ENCODE data around the gene SMIM7. TPM values are rescaled to one million over a fixed set of nuclear protein-coding genes. Genes with fewer than 3 reads are reported as not detected.
"Not testable (repeated sequence)": the region's sequence is repeated elsewhere in the genome, so short reads cannot be mapped to it uniquely, and the experiment has no call there.

The SMIM7 gene
- total RNA-seq, 1 donor from 2014 or later: 65.3 TPM

- Histone ChIP-seq H3F3A (ENCODE audit: low read depth) (no peaks in the 10 kb centered on the region), H3K4me3 (no peak overlapping the region), H3K27ac (no peak overlapping the region), H3K36me3 (no peaks in the 10 kb centered on the region), H2AFZ (replicated peaks) (no peak overlapping the region), H4K20me1 (ENCODE audit: low read depth) (no peaks in the 10 kb centered on the region), H3K27me3 (no peaks in the 10 kb centered on the region), H3K9ac (no peak overlapping the region), H3K79me2 (ENCODE audit: low read depth) (no peaks in the 10 kb centered on the region), H3K4me2 (no peak overlapping the region), H3K4me1 (no peaks in the 10 kb centered on the region), H3K9me3 (ENCODE audit: low read depth) (no peaks in the 10 kb centered on the region)
- no peak overlapping the region for H3K4me3 Mint-ChIP-seq
- no peak overlapping the region for H3K27ac Mint-ChIP-seq
- no peaks in the 10 kb centered on the region for H3K4me1 Mint-ChIP-seq
- no peaks in the 10 kb centered on the region for H3K36me3 Mint-ChIP-seq
- DNase-seq (ENCODE audit: low spot score): no peak
- peaks cover 4% of the 10 kb centered on the region for H3K27me3 Mint-ChIP-seq (ENCODE audit: insufficient read depth, low read depth)
- H3K9me3 Mint-ChIP-seq: no peaks in the 10 kb centered on the region
- TF ChIP-seq CTCF (IDR thresholded peaks at IDR 0.05) (no peak), EZH2phosphoT487 (IDR thresholded peaks at IDR 0.05) (no peak)
Measured at GRCh38 chr19:16671652-16672274, 11.8 kb upstream of the SMIM7 start.

GRCh38 chr19:16670291-16670690 is 10.3 kb upstream of the SMIM7 start:
- TF ChIP-seq EZH2phosphoT487 (IDR thresholded peaks at IDR 0.05): no peak
- TF ChIP-seq CTCF (IDR thresholded peaks at IDR 0.05): no peak
- TF ChIP-seq EZH2 (IDR thresholded peaks at IDR 0.05): no peak
- H3K4me1 ChIP-seq: no peaks in the 10 kb centered on the region
- DNase-seq (ENCODE audit: low spot score): no peak

GRCh38 chr19:16668702-16669101 is 8.8 kb upstream of the SMIM7 start:
- H3K4me3 ChIP-seq; H3K27ac ChIP-seq; H3K9ac ChIP-seq; H3K9me3 ChIP-seq (ENCODE audit: low read depth); H3K4me3 Mint-ChIP-seq; H3K27ac Mint-ChIP-seq; H3K4me1 ChIP-seq; H3K4me2 ChIP-seq; H3K36me3 ChIP-seq; H4K20me1 ChIP-seq (ENCODE audit: low read depth); H3K4me1 Mint-ChIP-seq; H3K9me3 Mint-ChIP-seq; DNase-seq (ENCODE audit: low spot score); H3K27me3 Mint-ChIP-seq (ENCODE audit: insufficient read depth, low read depth); H3K27me3 ChIP-seq; H3K36me3 Mint-ChIP-seq; H3F3A ChIP-seq (ENCODE audit: low read depth); H3K79me2 ChIP-seq (ENCODE audit: low read depth); H2AFZ ChIP-seq (replicated peaks): not testable (repeated sequence)

More at GRCh38 chr19:16670291-16670690, 10.3 kb upstream of the SMIM7 start:
- no peak overlapping the region for H3K27ac ChIP-seq
- no peak overlapping the region for H3K4me3 ChIP-seq
- no peaks in the 10 kb centered on the region for H3F3A ChIP-seq (ENCODE audit: low read depth)
- H2AFZ ChIP-seq (replicated peaks): no peak overlapping the region
- H3K36me3 ChIP-seq: no peaks in the 10 kb centered on the region
- no peaks in the 10 kb centered on the region for H3K79me2 ChIP-seq (ENCODE audit: low read depth)
- peaks cover 4% of the 10 kb centered on the region for H3K27me3 Mint-ChIP-seq (ENCODE audit: insufficient read depth, low read depth)
- no peak overlapping the region for H3K27ac Mint-ChIP-seq
- no peaks in the 10 kb centered on the region for H3K9me3 Mint-ChIP-seq
- no peak overlapping the region for H3K9ac ChIP-seq
- no peak overlapping the region for H3K4me3 Mint-ChIP-seq
- H3K27me3 ChIP-seq: no peaks in the 10 kb centered on the region
- no peak overlapping the region for H3K4me2 ChIP-seq
- no peaks in the 10 kb centered on the region for H3K4me1 Mint-ChIP-seq
- no peaks in the 10 kb centered on the region for H3K9me3 ChIP-seq (ENCODE audit: low read depth)
- H3K36me3 Mint-ChIP-seq: no peaks in the 10 kb centered on the region
- H4K20me1 ChIP-seq (ENCODE audit: low read depth): no peaks in the 10 kb centered on the region

GRCh38 chr19:16668176-16668575 is 8.2 kb upstream of the SMIM7 start:
- H3K4me2 ChIP-seq: no peak overlapping the region
- no peak overlapping the region for H3K4me3 ChIP-seq
- peaks cover 8% of the 10 kb centered on the region for H3K27me3 Mint-ChIP-seq (ENCODE audit: insufficient read depth, low read depth)
- H3K9ac ChIP-seq: no peak overlapping the region
- no peaks in the 10 kb centered on the region for H3K4me1 ChIP-seq
- peaks cover 2% of the 10 kb centered on the region for H3K4me1 Mint-ChIP-seq
- H3K36me3 ChIP-seq: no peaks in the 10 kb centered on the region
- no peak overlapping the region for H3K27ac Mint-ChIP-seq
- no peak for DNase-seq (ENCODE audit: low spot score)
- H3F3A ChIP-seq (ENCODE audit: low read depth): no peaks in the 10 kb centered on the region
- H3K27me3 ChIP-seq: peaks cover 1% of the 10 kb centered on the region
- TF ChIP-seq CTCF (IDR thresholded peaks at IDR 0.05) (no peak), EZH2 (IDR thresholded peaks at IDR 0.05) (no peak), EZH2phosphoT487 (IDR thresholded peaks at IDR 0.05) (no peak)
- H2AFZ ChIP-seq (replicated peaks): no peak overlapping the region
- H4K20me1 ChIP-seq (ENCODE audit: low read depth): no peaks in the 10 kb centered on the region
- no peaks in the 10 kb centered on the region for H3K36me3 Mint-ChIP-seq
- H3K79me2 ChIP-seq (ENCODE audit: low read depth): no peaks in the 10 kb centered on the region
- H3K9me3 ChIP-seq (ENCODE audit: low read depth): no peaks in the 10 kb centered on the region
- no peak overlapping the region for H3K4me3 Mint-ChIP-seq
- no peak overlapping the region for H3K27ac ChIP-seq
- H3K9me3 Mint-ChIP-seq: no peaks in the 10 kb centered on the region
